NCI-H1105 treated with DMSO at 0.1 percent for 48 hours (cell line): ENCODE results near the gene EIF5A.

Experiments
- DNase-seq: peaks from one replicate; lab custom pipeline; 2025; lab: John Stamatoyannopoulos, UW

The EIF5A gene

DNA sequence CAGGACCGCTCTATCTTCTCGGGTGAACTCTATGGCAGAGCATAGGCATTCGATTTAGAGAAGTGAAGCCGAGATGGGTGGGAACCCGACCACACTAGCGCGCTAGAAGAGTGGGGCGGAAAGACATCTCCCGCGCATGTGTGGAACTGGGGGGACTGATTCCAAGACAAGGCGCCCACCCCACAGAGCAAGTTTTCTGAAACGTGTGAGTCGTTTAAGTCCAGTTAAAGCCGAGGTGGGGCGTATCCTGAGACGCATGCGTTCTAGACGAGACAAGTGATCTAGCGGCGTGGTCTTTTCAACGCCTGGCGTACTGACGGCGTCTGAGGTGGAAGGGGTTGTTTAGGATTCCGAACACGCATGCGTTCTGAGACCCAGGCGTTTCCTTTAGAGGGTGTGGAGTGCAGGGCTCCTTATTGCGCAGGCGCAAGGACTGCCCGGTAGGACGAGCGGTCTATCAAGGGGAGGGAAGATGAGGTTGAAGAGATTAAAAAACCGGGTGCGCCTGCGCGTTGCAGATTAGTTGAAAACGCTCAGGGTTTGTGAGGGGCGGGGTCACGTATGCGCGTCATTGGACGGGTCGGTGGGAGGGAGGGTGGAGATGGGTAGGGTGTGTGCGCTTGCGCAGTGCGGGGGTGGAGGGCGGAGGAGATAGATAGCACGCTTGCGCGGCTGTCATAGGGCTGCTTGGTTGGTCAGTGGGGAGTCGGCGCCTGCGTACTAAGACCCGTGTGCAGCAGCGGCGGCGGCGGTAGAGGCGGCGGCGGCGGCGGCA, at the start of gene EIF5A:
Gene EIF5A, plus strand, starts transcription at position 718 of the 775 bp plus-strand sequence. CDS start 2,008 bp downstream, outside the sequence.
- peak; percentile 100 for DNase-seq

DNA sequence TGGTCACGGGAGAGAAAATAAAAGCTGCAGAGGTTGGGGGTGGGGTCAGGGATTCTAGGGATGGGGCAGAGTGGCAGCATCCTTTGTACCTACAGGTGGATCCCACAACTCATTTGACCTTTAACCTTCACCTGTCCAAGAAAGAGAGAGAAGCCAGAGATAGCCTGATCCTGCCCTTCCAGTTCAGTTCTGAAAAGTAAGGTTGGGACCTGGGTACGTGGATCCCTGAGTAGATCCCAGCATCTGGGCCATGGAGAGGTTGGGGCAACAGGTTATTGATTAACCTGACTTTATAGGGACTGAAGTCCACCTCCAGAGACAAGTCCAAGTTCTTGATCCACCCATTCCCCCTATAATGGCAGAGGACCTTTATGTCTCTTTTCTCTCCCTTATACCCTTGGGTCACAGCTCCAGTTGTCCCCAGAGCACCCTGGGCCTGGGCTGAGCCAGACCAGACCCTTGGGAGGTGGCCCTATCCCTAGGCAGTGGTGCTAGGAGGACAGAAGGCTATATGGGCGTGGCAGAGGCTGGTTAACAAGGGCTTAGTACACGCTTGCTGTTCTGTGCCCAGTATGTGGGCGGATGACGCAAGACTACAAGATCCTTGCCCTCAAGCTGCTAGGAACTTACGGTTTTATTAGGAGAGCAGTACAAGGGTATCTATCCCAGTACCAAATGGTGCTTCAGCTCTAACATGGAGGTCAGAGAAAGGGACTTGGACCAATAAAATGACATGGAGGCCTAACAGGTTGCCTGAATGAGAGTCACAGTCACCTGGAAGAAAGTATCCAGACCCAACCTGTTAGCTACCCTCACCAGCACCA, 48.5 kb upstream of the EIF5A start:
- no peak for DNase-seq

DNA sequence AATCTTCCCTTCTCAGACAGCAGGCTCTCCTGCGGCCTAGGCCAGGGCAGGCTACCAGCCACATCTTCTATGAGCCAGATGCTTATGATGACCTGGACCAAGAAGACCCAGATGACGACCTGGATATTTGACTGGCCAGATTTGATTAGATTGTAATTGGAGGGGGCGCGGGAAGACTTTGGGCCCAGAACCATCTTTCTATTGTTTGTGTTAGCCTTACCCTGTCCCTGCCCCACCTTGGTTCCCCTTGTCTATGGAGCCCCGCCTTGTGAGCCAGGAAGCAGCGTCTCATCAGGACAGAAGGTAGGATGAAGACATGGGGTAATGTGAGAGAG, 47.9 kb upstream of the EIF5A start:
- DNase-seq: no peak

DNA sequence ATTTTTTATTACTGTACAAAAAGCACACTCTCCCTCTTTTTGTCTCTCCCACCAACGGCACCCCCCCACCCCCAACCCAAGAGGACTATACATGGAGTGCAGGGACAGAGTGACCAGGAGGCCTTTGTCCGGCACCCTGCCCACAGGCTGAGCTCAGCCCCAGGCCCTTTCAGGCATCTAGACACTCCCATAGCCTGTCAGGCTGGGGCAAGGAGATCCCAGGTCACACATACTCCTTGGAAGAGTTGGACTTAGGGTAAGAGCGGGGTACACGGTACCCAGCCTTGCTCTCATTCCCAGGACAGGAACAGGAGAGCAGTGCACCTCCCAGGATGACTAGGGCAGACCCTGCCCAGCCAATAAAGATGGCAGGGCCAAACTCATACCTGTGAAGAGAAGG, 47.3 kb upstream of the EIF5A start:
- DNase-seq: no peak

DNA sequence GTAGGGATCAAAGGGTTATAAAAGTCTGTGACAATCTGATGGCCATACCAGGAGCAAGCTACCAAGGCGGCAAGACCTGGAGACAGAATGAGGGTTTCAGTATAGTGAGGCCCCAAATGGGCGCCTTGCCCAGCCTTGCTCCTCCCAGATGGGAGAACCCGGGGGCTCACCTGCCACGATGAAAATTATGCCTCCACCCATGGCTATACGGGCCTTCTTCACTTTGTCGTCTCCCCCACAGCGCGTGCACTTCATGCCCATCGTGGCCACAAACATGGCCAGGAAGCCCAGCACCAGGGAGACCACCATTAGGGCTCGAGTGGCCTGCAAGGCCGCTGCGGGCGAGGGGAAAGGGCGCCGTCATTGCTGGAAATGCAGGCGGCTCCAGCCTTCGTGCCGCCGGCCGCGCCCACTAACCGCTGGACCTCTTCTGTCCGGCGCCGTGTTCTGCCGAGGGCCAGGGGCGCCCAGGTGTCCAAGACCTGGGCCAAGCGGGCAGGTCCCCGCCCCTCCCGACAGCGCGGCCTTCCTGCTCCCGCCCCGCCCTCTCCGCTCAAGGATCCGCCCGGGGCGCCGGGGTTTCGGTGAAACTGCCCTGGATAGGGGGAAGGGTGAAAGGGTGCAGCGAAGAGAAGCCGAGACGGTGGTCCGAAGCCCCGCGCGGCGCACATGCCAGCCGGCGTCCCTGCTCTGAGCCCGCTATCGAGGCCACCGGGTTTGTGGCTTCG, 46.6 kb upstream of the EIF5A start:
- DNase-seq: peak; percentile 51

DNA sequence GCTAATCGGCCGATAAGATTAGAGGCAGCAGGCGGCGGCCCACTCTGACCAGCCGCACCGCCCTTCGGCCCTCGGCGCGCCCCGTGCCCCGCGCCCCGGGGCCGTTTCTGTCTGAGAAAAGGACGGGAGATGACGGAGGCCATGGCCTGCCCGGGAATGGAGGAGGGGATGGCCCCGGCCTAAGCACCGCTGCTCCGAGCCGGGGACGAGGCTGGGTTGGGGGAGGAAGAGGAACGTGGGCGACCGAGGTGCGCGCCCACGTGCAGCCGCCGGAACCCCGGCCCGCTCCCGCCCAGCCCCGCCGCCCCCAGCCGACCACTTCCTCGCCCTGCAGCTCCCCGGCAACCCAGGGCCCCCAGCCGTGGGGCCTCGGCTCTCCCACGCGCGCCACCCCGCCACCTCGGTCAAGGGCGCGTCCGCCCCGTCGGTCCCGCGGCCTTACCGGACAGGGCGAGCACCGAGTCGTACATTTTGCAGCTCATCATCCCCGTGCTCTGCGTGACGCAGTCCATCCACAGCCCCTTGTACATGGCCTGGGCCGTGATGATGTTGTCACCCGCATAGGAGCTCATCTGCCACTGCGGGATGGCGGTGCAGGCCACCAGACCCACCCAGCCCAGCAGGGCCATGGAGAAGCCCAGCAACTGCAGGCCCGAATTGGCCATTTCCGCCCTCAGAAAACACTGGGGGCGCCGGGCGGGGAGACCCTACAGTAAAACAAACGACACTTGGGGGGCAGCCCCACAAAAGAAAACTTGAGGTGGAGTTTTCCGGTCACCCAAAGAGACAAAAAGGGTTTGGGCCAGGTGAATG, 45.8 kb upstream of the EIF5A start:
- peak; percentile 24 for DNase-seq

DNA sequence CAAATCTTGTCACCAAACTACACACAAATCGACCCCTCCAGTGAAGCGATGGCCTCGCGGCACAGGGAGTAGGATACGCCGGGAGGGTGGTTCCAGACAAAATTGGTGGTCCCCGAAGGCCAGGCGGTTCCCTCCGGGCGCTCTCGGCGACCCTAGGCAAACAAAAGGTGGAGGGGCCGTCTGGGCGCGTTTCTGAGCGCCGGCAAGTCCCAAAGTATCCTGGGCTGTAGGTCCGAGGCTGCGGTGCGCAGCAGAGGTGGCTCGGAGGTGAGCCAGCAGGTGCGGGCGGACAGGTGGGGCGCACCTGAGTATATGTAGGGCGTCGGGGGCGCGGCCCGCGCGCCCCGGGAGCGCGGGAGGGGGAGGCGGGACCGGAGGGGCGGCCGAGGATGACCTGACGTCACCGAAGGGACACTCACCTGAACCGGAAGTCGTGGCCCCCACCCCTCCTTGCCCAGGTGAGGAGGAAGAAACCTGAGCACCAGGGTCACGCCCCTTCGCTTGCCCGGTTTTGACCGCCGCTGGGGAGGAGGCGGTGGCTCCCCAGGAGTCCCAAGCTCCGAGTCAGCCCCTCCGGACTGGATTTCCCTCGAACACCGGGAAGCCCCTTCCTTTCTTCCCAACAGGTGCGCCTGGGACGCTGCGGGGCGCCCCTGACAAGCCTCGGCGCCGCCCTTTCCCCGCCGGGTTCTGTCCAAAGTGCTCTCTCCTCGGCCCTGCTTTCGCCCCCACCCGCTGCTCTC, 45.1 kb upstream of the EIF5A start, which contains the start of gene CLDN7:
Gene CLDN7, minus strand, starts transcription at position 287 of the 743 bp plus-strand sequence. CDS start 435 bp downstream, outside the sequence.
- DNase-seq: peak; percentile 90

DNA sequence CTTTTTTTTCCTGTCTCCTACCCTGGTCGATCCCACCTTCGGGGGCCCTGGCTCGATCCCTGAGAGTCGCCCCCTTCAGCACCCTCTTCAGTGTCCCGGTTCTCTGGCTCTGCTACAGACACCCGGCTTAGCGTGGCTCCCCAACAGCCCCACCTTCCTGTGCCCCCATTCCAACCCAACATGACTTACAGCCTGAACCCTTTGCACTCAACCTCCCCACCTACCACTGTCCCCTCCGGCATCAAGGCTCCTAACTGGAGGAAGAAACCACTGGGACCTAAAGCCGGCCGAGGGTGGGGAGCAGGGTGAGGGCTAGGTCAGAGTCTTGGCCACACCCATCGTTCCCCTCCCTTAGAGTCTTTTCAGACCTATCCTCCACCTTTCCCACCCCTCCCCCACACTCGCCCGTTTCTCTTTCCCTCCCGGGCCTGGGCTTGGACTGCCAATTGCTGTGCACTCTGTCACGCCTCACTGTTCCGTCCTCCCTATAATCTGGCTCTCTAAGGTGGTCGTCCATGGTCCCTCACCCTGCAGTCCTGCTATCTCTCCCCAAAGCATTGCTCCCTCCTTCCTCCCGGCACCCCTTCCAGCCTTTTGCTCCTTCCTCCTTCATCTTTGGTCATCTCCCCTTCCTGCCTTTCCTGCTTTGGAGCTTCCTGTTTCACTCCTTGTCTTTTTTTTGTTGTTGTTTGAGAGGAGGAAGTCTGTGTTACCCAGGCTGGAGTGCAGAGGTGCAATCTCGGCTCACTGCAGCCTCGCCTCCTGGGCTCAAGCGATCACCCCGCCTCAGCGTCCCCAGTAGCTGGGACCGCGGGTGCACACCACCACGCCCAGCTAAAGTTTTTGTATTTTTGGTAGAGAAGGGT, 44.3 kb upstream of the EIF5A start:
- DNase-seq: peak; percentile 45

DNA sequence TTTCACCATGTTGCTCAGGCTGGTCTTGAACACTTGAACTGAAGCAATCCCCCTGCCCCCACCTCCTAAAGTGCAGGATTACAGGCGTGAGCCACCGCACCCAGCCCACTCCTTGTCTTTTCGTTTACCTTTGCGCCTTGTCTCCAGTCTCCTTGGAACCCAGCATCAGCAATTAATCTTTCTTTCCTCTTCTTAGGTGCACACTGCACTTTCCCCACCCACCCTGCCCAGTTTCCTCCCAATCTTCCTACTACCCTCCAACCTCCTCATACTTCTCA, 43.7 kb upstream of the EIF5A start:
- no peak for DNase-seq

DNA sequence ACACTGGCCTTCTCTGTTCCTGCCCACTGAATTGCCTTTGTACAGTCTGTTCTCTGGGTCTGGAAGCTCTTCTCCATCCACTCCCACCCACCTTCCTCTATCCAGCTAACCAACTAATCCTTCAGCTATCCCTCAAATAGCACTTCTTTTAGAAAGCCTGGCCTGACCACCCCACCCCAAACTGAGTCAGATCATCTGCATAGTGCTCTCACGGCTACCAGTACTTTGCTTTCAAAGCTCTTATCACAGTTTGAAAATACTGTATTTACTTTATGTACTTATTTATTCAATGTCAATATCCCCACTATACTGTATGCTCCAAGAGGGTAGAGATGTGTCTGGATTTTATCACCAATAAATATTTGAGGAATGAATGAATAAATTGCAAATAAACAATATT, 40.6 kb upstream of the EIF5A start:
- no peak for DNase-seq

DNA sequence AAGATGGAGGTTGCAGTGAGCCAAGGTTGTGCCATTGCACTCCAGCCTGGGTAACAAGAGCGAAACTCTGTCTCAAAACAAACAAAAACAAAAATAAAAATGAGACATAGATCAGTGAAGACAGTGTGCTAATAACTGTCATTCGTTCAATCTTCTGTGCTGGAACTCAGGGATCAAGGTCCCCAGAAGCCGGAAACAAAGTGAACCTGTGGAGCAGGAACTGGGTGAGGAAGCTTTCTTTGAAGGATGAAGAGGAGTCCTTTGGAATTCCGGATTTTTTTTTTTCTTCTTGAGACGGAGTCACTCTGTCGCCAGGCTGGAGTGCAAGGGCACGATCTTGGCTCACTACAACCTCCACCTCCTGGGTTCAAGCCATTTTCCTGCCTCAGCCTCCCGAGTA, 28.0 kb upstream of the EIF5A start:
- DNase-seq: no peak

DNA sequence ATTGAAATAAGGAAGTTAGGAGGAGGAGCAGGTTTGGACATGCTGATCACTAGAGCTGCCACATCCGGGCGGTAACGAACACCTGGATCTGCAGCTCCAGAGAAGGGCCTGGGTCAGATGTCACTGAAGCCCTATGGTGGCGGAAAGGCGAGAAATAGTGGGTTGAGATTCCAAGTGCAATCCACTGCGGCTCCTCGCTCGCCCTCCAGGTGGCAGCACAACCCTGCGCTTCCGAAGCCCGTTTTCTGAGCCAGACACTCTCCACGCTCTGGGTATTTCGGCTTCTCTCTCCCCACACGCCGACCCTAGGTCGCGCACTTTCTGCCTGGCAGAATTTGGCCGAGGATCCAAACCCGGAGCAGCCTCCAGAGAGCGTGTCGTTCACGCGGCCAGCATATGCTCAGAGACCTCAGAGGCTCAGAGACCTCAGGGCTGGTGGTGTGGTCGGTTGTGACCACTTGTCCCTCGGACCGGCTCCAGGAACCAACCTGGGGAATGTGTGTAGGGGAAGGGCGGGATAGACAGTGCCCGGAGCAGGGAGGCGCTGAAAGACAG, 26.8 kb upstream of the EIF5A start:
- DNase-seq: peak; percentile 92

DNA sequence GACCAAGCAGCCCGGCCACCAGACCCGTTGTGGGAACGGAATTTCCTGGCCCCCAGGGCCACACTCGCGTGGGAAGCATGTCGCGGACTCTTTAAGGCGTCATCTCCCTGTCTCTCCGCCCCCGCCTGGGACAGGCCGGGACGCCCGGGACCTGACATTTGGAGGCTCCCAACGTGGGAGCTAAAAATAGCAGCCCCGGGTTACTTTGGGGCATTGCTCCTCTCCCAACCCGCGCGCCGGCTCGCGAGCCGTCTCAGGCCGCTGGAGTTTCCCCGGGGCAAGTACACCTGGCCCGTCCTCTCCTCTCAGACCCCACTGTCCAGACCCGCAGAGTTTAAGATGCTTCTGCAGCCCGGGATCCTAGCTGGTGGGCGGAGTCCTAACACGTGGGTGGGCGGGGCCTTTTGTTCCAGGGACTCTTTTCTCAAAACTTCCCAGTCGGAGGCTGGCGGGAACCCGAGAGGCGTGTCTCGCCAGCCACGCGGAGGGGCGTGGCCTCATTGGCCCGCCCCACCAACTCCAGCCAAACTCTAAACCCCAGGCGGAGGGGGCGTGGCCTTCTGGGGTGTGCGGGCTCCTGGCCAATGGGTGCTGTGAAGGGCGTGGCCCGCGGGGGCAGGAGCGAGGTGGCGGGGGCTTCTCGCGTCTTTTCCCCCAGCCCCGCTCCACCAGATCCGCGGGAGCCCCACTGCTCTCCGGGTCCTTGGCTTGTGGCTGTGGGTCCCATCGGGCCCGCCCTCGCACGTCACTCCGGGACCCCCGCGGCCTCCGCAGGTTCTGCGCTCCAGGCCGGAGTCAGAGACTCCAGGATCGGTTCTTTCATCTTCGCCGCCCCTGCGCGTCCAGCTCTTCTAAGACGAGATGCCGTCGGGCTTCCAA, 26.1 kb upstream of the EIF5A start, which contains the start of gene SLC2A4:
Gene SLC2A4, plus strand, starts transcription at position 645 of the 879 bp plus-strand sequence. Its CDS starts 217 bp downstream, at position 862.
- peak; percentile 92 for DNase-seq

DNA sequence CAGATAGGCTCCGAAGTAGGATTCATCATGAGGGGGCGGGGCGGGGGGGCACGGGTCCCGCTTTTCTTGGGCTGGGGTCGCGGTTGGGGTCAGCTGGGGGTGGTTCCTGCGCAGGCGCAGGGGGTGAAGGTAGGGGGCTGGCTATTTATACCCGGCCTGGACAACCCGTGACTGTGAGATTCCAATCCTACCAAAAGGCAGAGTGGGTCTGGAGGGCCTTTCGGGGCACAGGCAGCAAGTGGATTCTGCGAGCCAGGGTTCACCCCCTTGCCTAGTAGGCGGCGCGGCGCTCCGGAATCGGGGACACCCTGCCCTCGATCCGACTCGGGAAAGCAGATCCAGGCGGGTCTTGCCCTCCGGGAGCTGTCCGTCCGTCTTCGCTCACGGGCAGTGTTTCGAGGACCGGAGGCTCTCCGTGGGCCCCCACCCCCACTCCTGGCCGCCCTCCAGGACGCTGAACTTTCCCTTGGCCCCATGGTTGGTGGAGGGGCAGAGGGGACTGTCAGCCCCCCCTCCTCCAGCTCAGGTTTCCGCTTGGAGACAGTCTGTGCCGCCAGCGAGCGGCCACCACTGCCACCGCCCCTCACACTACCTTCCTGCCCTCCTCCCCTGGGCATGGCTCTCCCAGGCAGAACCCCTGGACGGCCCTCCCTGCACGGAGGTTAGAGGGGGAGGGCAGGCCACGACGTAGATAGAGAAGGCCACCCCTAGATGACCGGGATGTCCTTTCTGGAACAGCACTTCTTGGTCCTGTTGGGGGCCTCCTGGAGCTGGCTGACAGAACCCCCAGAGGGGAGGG, 25.3 kb upstream of the EIF5A start:
- peak; percentile 37 for DNase-seq

DNA sequence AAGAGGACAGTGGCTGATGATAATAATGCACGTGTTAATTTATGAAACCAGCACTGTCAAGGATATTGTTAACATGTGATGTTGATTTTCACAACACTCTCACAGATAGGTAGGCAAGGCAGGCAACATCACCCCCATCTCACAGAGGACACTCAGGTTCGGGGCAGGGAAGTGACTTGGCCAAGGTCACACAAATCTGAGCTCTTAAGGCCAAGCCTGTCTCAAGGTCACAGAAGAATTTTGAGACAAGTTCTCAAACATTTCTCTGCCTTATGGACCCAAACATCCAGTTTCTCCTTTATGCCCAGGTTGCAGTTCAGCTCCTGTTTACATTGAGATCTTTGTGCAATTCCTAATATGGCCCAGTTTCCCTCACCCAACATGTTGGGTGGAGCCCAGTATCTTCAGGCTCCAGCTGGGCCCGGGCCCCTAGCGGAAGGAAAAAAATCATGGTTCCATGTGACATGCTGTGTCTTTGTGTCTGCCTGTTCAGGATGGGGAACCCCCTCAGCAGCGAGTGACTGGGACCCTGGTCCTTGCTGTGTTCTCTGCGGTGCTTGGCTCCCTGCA, 24.6 kb upstream of the EIF5A start:
- no peak for DNase-seq

DNA sequence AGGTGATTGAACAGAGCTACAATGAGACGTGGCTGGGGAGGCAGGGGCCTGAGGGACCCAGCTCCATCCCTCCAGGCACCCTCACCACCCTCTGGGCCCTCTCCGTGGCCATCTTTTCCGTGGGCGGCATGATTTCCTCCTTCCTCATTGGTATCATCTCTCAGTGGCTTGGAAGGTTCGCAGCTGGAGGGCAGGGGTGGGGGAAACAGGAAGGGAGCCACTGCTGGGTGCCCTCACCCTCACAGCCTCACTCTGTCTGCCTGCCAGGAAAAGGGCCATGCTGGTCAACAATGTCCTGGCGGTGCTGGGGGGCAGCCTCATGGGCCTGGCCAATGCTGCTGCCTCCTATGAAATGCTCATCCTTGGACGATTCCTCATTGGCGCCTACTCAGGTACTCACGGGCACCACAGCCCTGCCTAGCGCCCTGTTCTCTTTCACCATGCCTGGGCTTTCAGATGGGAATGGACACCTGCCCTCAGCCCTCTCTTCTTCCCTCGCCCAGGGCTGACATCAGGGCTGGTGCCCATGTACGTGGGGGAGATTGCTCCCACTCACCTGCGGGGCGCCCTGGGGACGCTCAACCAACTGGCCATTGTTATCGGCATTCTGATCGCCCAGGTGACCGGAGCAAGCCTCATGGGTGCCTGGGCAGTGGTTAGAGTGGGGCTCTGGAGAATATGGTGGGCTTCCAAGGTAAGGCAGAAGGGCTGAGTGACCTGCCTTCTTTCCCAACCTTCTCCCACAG, 23.8 kb upstream of the EIF5A start:
- DNase-seq: no peak

DNA sequence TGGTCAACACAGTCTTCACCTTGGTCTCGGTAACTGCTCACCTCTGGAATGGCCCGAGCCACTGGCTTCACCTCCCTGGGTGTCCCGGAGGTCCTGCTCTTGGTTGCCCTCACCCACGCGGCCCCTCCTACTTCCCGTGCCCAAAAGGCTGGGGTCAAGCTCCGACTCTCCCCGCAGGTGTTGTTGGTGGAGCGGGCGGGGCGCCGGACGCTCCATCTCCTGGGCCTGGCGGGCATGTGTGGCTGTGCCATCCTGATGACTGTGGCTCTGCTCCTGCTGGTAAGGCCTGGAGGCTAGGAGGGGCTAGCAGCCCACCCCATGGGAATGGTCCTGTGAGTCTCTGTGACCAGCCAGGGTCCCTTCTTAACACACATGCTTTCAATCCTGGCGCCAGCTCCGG, 22.5 kb upstream of the EIF5A start:
- no peak for DNase-seq
